GM18507 (cell line): ENCODE results near the gene ECHS1.
"Not testable (repeated sequence)": the region's sequence is repeated elsewhere in the genome, so short reads cannot be mapped to it uniquely, and the experiment has no call there.

Source experiments
- DNase-seq: peaks from one replicate; pipeline ENCODE4 v3.0.0; 2011; ENCODE audit warnings: low read depth; ENCODE audit not compliant: insufficient read length; ENCODE audit errors: extremely low spot score
- FAIRE-seq: peaks from 2 replicates; lab custom pipeline; 2011; peaks lifted over from hg19 to GRCh38; lab: Jason Lieb, UNC

The ECHS1 gene

DNA sequence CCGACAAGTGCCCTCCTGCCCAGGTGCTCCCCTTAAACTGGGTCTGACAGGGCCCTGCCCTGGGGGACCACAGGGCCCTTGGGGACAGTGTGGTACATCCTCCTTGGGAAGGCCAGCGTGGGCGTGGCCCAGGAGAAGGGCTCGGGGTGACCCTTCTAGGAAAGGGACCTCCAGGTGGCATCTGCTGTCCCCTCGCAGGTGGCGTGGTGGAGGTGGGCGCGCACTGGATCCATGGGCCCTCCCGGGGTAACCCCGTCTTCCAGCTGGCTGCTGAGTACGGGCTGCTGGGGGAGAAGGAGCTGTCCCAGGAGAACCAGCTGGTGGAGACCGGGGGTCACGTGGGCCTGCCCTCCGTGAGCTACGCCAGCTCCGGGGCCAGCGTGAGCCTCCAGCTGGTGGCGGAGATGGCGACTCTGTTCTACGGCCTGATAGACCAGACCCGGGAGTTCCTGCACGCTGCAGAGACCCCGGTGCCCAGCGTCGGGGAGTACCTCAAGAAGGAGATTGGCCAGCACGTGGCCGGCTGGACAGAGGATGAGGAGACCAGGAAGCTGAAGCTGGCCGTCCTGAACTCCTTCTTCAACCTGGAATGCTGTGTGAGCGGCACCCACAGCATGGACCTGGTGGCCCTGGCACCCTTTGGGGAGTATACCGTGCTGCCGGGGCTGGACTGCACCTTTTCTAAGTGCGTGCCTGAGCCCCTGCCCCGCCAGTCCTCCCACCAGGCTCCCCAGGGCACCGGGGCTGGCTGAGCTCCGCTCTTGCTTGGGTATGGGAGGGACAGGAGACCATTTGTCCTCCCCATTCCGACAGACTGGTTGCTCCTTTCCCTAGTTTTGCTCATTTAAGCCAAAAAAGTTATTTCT, 6.9 kb upstream of the ECHS1 start:
- no peak for FAIRE-seq

DNA sequence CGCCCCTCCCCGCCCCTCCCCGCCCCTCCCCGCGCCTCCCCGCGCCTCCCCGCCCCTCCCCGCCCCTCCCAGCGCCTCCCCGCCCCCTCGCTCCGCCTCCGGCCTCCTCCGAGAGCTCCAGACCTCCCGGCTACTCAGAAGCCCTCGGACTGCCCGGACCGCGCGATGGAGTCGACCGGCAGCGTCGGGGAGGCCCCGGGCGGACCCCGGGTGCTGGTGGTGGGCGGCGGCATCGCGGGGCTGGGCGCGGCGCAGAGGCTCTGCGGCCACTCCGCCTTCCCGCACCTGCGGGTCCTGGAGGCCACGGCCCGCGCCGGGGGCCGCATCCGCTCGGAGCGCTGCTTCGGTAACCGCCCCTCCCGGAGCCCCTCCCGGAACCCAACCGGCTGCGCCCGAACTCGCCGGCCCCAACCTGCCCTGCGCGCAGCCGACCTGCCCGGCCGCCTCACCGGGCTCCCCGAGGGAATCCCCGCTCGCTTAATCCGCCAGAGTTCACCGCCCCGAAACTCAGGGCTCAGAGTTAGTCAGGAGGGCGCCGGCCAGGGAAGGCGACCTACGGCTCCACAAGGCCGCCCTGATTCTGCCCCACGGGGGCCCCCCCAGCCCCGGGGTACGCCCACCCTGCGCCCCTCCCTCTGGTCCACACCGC, 6.1 kb upstream of the ECHS1 start, which contains the start of gene PAOX:
TSS of gene PAOX (plus strand) at position 111 of the 649 bp plus-strand sequence. CDS start at position 166, 55 bp downstream.
- FAIRE-seq (no peak), DNase-seq (no peak)

More for the DNA sequence above, 6.9 kb upstream of the ECHS1 start:
- no peak for DNase-seq

DNA sequence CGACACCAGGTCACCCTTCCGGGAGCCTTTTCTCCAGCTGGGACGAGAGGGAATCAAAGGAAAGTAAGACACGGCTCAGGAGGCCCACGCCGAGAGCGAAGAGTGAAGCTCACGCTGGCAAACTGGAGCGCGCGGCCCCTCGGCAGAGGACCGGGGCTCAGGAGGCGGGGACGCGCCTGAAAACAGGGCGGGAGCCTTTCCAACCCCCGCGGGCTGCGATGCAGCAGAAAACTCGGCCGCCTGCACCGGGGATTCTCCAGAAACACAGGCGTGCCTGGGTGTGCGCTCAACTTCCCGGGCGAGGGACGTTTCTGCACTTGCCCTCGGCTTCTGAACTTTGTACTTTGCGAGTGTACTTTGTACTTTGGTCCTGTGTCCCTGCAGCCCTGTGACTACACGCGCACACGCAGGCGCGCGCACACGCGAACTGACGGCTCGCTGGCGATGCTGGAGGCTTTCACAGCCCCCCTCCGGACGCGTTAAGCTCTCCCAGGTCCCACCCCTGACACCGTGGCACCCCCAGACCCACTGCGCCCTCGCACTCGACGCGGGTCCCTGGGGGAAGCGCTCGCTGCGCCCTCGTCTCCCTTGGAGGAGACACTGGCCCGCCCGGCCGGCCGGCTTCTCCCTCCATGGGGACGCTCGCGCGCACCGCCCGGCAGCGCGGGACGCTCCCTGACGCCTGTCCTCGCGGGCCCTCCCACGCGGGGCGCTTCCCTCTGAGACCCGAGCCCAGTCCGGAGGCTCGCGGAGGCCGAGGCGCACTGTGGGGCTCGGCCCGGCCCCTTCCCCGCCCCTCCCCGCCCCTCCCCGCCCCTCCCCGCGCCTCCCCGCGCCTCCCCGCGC, 5.3 kb upstream of the ECHS1 start:
- no peak for DNase-seq
- peak; percentile 63 for FAIRE-seq

DNA sequence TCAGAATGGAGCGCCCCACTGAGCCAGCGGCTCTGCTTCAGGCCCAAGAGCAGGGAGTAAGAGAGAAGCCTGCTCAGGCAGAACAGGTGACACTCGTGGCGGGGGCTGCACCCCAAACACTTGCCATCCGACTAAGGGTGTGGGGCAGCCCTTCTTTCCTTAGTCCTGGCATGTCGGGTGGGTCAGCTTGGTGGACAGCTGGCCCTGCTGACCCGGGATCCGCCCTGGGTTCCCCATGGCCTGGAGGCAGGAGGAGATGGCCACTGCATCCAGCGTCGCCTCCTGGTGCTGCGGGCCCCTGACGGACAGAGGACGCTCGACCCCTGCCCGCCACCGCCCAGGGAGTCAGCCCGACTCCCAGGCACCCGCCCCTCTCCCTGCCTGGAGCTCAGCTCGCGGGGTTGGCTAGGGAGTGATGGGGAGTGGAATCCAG, 4.7 kb upstream of the ECHS1 start:
- DNase-seq (no peak), FAIRE-seq (no peak)

DNA sequence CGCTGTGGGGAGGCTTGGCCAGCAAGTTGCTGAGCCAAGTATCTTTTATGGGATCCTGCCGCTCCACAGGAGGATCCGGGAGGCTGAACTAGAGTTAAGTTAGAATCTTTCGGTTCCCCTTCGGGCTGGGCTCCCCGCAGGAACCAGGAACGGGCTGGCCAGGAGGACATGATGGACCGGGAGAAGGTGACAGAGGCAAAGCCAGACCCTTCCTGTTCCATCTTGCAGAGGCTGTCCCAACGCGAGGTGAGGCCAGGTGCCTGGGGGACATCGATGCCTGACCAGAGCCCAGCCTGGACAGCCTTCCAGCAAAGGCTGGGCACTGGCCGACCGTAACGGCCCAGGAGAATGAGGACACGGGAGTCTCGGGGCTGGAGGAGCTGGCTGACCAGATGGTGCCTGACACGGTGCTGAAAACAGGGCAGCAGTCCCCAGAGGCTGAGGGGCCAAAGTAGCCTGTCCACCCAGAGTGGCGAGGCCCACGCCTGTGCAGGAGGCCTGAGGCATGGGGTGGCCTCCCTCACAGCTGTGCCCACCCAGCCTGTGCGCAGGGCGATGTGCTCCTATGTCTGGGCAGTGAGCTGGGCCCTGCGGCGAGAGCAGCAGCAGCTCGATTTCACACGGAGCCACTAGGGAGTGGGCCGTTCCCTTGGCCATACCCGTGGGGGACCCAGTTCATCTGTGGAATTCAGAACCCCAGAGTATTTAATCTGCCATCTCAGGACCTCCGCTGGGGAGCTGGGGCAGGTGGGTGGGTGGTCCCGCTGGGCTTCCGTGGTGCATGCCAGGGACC, 4.1 kb upstream of the ECHS1 start:
- DNase-seq (no peak), FAIRE-seq (no peak)

DNA sequence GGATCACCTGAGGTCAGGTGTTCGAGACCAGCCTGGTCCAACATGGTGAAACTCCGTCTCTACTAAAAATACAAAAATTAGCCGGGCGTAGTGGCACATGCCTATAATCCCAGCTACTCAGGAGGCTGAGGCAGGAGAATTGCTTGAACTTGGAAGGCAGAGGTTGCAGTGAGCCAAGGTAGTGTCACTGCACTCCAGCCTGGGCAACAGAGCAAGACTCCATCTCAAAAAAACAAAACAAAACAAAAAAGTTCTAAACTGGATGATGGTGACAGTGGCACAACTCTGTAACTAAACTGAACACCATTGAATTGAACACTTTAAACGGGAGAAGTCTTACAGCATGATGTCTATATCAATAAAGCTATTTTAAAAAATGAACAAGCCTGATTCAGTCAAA, 3.0 kb upstream of the ECHS1 start:
- DNase-seq, FAIRE-seq: not testable (repeated sequence)

DNA sequence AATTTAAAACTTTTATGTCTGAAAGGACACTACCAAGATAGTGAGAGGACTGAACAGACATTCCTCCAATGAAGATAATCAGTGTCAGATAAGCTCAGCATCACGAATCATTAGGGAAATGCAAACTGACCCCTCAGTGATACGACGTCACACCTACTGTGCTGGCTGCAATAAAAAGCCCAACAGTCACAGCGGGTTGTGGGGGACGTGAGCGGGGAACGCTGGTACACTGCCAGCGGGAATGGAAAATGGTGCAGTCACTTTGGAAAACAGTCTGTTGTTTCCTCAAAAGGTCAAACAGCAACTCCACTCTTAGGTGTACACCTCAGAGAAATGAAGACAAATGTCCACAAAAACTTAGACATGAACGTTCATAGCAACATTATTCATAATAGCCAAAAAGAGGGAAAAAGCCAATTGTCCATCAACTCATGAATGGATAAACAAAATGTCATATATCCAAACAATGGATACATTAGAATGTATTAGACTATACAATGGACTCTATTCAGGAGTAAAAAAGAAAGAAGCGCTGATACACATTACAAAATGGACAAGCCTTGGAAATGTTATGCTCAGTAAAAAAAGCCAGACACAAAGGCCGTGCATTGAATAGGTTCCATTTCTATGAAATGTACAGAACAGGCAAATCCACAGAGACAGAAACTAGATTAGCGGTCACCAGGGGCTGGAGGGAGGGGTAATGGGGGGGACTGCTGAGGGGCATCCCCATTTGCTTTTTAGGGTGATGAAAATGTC, 2.4 kb upstream of the ECHS1 start:
- FAIRE-seq (no peak), DNase-seq (no peak)

DNA sequence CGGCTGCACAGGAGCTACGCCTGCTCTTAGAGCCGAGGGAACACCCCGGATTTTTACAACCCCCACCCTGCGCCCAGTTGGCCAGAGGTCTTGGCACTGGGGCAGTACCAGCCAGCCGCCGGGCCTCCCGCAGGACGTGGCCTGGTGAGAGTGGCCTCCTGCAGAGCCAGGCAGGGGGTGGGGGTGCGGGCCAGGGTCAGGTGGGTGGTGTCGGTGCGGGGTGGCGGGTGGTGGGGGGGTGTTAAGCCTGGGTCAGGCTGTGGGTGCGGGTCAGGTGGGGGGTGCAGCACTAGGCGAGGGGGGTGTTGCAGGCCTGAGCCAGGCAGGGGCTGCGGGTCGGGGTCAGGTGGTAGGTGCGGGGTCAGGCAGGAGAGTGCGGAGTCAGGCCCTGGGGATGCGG, 647 bp downstream of the ECHS1 start:
- no peak for FAIRE-seq

DNA sequence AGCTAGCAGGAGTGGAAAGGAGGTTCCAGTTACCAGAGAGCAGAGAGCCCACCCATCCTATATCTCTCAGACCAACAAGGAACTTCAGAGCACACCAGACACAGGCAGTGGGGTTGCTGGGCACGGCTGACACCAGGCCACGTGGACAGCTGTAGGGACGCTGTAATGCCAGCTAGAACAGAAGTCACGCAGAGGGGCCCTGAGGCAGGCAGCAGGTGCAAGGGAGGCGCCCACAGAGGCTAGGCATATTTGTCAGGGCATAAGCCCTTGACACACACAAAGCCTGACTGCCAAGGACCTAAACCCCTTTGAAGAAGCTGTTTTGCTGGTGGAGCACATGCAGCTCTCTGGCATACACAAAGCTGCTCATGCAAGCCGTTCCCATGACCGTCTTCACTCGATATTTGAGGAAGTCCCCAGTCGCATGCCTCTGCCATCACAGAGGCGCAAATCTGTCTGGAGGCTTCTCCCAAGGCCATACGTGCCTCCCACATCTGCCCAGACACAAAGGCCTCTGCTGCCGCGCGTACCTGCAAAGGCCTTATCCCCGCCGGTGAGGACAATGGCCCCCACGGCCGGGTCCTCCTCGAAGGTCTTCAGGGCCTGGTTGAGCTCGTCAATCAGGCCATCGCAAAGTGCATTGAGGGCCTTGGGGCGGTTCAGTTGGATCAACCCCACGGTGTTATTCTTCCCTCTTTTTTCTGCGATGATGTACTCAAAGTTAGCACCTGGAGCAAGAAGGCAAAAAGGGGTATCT, 2.9 kb downstream of the ECHS1 start:
- no peak for FAIRE-seq
- DNase-seq, result no peak

More for the DNA sequence above, 647 bp downstream of the ECHS1 start:
- DNase-seq, result no peak

DNA sequence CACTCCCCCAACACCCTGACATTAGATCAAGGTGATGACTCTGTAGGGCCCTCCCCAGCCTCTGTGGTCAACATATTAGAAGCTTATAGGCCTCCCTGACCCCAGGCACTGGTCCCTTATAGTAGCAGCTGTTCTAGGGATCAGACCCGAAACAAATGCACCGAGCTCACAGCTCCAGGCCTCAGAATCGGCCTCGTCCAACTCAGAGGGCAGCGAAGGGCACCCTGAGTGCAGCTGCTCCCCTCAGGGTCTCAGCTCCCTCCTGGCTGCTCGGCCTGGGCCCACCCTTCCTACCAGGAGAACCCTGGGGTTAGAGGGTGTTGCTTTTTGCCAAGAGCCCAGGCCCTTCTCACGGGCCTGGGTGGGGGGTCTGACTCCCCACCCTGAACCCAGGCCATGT, 5.0 kb downstream of the ECHS1 start:
- FAIRE-seq, result no peak

DNA sequence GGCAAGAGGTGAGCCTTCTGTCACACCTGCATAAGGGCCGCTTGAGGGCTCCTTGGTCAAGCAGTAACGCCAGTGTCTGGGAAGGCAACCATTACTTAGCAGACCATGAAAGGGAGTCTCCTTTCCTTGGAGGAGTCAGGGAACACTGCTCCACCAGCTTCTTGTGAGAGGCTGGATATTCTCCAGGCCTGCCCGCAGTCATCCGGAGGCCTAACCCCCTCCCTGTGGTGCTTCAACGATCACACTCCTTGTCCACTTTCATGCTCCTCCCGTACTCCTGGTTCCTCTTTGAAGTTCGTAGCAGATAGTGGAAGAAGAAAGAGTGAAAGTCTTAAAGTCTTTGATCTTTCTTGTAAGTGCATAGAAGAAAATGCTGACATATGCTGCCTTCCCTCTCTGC, 5.7 kb downstream of the ECHS1 start:
- DNase-seq, FAIRE-seq: not testable (repeated sequence)

More for the DNA sequence above, 5.0 kb downstream of the ECHS1 start:
- no peak for DNase-seq

DNA sequence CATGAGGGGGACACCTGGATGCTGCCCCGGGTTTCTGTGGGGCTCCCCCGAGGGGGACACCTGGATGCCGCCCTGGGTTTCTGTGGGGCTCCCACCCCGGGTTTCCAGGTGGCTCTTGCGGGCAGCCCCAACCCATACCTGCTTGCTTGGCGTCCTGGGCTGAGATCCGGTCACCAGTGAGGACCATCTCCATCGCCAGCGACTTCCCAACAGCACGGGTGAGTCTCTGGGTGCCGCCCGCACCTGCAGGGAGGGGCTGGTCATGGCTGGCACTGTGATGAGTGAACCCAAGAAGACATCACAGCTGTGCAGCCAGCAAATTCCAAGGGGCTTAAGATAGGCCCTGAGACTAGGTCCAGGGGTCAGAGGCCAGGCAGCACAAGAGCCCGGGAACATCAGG, 6.4 kb downstream of the ECHS1 start:
- FAIRE-seq (no peak), DNase-seq (no peak)

DNA sequence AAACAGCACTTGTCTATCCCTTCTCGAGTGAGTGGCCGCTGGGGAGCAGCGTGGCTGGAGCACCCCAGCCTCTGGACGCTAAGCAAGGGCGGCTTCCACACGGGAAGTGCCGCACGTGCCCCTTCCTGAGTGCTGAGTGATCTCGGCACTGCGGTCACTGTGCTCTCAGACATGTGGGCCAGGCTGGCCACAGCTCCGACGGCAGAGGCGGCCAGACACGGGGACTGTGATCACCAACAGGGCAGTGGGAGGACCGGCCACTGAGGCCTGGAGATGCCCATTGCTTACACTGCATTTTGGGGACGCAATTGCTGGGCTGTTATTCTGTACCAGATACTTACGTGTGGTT, 7.0 kb downstream of the ECHS1 start:
- no peak for FAIRE-seq

DNA sequence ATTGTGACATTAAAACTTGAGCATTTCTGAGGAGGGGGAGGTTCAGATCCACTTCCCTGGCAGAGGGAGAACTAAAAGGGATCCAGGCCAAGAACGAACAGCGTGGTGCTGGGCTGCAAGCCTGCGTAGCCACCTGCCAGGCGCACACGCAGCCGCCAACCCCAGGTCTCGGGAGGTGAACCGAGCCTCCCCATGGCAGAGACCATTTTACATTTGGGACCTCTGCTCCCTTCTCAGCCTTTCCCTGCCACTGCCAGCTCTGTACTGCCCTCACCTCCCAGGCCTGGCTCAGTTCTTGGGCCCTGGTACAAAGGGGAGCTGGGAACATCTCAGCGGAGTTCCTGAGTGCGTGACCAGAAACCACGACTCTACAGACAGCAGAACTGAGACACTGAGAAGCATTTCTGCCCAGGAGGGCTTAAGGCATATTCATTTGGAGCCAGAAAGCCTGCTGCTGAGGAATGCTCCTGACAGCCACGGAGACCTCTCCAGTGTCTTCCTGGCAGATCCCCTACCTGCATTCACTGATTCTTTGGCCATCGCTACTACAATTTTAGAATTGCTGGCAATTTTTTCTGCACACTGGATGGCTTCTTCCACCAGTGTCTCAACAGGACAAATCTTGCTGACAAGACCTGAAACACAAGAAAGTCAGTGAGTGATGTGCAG, 7.6 kb downstream of the ECHS1 start:
- DNase-seq (no peak), FAIRE-seq (no peak)

More for the DNA sequence above, 7.0 kb downstream of the ECHS1 start:
- no peak for DNase-seq

DNA sequence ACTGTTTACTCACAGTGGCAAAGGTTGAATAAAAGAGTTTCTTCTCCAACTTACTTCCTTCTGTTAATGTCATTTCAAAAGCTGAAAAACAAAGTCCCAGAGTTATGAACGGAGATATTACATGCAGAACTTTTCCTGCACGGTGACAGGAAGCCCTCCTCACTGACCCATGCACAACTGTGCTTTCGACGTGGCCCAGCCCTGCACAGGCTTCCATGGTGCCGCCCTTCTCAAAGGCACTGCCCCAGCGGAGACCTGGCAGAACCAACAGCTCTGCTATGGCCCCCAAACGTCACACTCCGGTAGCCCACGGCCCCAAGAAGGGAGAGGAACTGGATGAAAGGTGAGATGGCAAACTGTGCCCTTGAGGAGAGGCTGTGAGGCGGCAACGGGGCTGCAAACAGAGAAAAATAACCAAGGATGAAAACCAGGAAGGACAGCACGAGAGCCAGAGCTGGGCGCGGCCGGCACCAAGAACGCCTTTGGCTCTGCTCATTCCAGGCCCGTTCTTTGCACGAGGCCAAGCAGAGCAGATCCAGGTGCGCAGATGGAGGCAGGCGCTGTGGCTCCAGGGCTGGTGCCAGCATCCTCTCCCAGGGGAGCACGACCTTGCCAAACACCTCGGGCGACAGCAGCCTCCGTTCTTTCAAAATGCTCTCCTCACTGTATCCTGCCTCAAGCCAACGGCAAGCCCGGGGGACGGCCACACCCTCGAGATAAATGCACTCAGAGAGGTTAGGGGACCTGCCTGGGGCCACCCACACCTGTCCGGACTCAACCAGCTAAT, 8.3 kb downstream of the ECHS1 start:
- FAIRE-seq, result no peak
- no peak for DNase-seq

DNA sequence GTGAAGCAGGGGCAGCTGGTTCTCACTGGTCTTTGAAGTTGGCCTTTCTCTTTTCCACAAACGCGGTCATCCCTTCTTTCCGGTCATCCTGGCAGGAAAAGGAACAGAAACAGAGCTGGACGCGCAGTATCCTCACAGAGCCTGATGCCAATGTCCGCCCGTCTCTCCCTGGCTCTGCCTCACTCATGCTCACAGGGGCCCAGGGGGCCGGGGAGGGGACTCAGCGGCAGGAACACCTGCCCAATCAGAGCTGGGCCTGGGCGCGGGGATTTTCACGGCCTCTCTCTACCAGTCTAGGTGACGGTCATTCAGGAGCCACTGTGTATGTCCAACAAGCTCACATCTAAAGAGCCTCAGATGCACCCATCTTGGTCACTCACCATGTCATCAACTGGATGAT, 10.3 kb downstream of the ECHS1 start:
- DNase-seq (no peak), FAIRE-seq (no peak)
